ENCODE results near the gene TMSB10.

DNA sequence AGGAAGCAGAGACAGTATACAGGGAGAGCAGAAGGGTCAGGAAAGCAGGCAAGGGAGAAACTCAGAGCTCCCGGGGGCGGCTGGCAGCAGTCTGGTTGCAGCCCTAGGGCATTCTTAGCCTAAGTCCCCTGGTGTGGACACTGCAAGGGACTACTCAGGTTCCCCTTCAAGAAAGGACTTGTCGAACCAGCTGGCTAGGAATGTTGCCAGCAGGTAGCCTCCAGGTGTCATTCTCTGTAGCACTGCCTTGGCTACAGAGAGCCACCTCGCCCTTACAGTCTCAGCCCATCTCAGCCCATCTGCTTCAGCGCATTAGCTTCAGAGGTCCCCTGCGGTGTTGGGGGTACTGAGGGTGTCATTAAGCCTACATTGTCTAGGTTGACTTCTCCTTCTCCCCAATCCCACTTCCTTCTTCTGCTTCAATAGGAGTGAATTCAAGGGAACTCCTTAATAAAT is 11.3 kb upstream of the TMSB10 start:
- TF ChIP-seq ESRRA (CRISPR knock-in tag; IDR thresholded peaks at IDR 0.05; ENCODE audit: borderline replicate concordance): no peak
- no peak for TF ChIP-seq NR1H2 (CRISPR knock-in tag; IDR thresholded peaks at IDR 0.05)
- no peak for TF ChIP-seq CBFB (CRISPR knock-in tag; IDR thresholded peaks at IDR 0.05; ENCODE audit: low read depth)
- no peak for TF ChIP-seq CTCF (IDR thresholded peaks at IDR 0.05)
- TF ChIP-seq, protein P1, sequence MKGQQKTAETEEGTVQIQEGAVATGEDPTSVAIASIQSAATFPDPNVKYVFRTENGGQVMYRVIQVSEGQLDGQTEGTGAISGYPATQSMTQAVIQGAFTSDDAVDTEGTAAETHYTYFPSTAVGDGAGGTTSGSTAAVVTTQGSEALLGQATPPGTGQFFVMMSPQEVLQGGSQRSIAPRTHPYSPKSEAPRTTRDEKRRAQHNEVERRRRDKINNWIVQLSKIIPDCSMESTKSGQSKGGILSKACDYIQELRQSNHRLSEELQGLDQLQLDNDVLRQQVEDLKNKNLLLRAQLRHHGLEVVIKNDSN (CRISPR knock-in tag; IDR thresholded peaks at IDR 0.05): no peak
- no peak for TF ChIP-seq CREB1 (CRISPR knock-in tag; IDR thresholded peaks at IDR 0.05)
- TF ChIP-seq MAX (CRISPR knock-in tag; IDR thresholded peaks at IDR 0.05): no peak
- TF ChIP-seq, protein P2, sequence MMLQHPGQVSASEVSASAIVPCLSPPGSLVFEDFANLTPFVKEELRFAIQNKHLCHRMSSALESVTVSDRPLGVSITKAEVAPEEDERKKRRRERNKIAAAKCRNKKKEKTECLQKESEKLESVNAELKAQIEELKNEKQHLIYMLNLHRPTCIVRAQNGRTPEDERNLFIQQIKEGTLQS (CRISPR knock-in tag; conservative IDR thresholded peaks at IDR 0.05): no peak
- TF ChIP-seq, protein P3, sequence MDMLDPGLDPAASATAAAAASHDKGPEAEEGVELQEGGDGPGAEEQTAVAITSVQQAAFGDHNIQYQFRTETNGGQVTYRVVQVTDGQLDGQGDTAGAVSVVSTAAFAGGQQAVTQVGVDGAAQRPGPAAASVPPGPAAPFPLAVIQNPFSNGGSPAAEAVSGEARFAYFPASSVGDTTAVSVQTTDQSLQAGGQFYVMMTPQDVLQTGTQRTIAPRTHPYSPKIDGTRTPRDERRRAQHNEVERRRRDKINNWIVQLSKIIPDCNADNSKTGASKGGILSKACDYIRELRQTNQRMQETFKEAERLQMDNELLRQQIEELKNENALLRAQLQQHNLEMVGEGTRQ (CRISPR knock-in tag; IDR thresholded peaks at IDR 0.05): no peak
- TF ChIP-seq OVOL2 (CRISPR knock-in tag; IDR thresholded peaks at IDR 0.05; ENCODE audit: borderline replicate concordance): no peak
- TF ChIP-seq, protein P4, sequence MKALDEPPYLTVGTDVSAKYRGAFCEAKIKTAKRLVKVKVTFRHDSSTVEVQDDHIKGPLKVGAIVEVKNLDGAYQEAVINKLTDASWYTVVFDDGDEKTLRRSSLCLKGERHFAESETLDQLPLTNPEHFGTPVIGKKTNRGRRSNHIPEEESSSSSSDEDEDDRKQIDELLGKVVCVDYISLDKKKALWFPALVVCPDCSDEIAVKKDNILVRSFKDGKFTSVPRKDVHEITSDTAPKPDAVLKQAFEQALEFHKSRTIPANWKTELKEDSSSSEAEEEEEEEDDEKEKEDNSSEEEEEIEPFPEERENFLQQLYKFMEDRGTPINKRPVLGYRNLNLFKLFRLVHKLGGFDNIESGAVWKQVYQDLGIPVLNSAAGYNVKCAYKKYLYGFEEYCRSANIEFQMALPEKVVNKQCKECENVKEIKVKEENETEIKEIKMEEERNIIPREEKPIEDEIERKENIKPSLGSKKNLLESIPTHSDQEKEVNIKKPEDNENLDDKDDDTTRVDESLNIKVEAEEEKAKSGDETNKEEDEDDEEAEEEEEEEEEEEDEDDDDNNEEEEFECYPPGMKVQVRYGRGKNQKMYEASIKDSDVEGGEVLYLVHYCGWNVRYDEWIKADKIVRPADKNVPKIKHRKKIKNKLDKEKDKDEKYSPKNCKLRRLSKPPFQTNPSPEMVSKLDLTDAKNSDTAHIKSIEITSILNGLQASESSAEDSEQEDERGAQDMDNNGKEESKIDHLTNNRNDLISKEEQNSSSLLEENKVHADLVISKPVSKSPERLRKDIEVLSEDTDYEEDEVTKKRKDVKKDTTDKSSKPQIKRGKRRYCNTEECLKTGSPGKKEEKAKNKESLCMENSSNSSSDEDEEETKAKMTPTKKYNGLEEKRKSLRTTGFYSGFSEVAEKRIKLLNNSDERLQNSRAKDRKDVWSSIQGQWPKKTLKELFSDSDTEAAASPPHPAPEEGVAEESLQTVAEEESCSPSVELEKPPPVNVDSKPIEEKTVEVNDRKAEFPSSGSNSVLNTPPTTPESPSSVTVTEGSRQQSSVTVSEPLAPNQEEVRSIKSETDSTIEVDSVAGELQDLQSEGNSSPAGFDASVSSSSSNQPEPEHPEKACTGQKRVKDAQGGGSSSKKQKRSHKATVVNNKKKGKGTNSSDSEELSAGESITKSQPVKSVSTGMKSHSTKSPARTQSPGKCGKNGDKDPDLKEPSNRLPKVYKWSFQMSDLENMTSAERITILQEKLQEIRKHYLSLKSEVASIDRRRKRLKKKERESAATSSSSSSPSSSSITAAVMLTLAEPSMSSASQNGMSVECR (CRISPR knock-in tag; IDR thresholded peaks at IDR 0.05; ENCODE audit: borderline replicate concordance): no peak
- TF ChIP-seq, protein P5, sequence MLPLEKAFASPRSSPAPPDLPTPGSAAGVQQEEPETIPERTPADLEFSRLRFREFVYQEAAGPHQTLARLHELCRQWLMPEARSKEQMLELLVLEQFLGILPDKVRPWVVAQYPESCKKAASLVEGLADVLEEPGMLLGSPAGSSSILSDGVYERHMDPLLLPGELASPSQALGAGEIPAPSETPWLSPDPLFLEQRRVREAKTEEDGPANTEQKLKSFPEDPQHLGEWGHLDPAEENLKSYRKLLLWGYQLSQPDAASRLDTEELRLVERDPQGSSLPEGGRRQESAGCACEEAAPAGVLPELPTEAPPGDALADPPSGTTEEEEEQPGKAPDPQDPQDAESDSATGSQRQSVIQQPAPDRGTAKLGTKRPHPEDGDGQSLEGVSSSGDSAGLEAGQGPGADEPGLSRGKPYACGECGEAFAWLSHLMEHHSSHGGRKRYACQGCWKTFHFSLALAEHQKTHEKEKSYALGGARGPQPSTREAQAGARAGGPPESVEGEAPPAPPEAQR (CRISPR knock-in tag; IDR thresholded peaks at IDR 0.05): no peak
- no peak for TF ChIP-seq TCF7 (CRISPR knock-in tag; IDR thresholded peaks at IDR 0.05; ENCODE audit: low read depth)
- no peak for TF ChIP-seq JUN (CRISPR knock-in tag; IDR thresholded peaks at IDR 0.05)
